IMR-90 (cell line): Measurements from ENCODE around the gene MYEF2. TPM values are rescaled to one million over a fixed set of nuclear protein-coding genes. Genes with fewer than 3 reads are reported as not detected.

Source experiments
- ATAC-seq: fragments of 200-7000 bp; cut with Tn5 transposase; 2 replicates; pipeline ENCODE4 v1.9.1; 2020; ENCODE audit warnings: low read depth, mild to moderate bottlenecking, moderate library complexity
- BruUV-seq: library from RNA; stranded (reverse); fragments of 400-500 nt; replicated peaks from 2 replicates; lab custom pipeline; 2021; lab: Mats Ljungman, UMichigan
- CTCF ChIA-PET: fragments of 300-600 bp; formaldehyde crosslinking; extraction: SDS; loops from one replicate; lab custom pipeline; 2021; ENCODE audit warnings: antibody characterized with exemption; lab: Yijun Ruan, JAX
- POLR2A ChIA-PET: fragments of 300-600 bp; sonication (Branson Sonifier 250); formaldehyde crosslinking; loops from one replicate; lab custom pipeline; 2022; ENCODE audit warnings: antibody characterized with exemption; ENCODE audit not compliant: unreplicated experiment; lab: Charles Lee
- DNase-seq: peaks from one replicate; pipeline ENCODE4 v3.0.0; 2013
- H2AFZ ChIP-seq: replicated peaks from 2 replicates; pipeline ENCODE3; 2013; ENCODE audit warnings: low read length, mild to moderate bottlenecking; ENCODE audit not compliant: poor library complexity
- H2AK5ac ChIP-seq: 2 replicates; pipeline ENCODE4 v1.6.1; 2013; ENCODE audit warnings: low read depth, low read length, inconsistent platforms
- H2AK9ac ChIP-seq: replicated peaks from 2 replicates; pipeline ENCODE3; 2013; ENCODE audit warnings: mild to moderate bottlenecking, low read depth, low read length, moderate library complexity; ENCODE audit not compliant: poor library complexity
- H2BK120ac ChIP-seq: 2 replicates; pipeline ENCODE4 v1.6.1; 2013; ENCODE audit warnings: low read depth, low read length, inconsistent platforms
- H2BK15ac ChIP-seq: 3 replicates; pipeline ENCODE4 v1.6.1; 2013; ENCODE audit warnings: low read depth, low read length, inconsistent platforms
- H2BK20ac ChIP-seq: 2 replicates; pipeline ENCODE4 v1.6.1; 2013; ENCODE audit warnings: low read depth, mild to moderate bottlenecking, inconsistent platforms, low read length, moderate library complexity
- H2BK5ac ChIP-seq: 2 replicates; pipeline ENCODE4 v1.6.1; 2013; ENCODE audit warnings: mild to moderate bottlenecking, low read depth, low read length, inconsistent platforms; ENCODE audit not compliant: poor library complexity, severe bottlenecking
- H3K14ac ChIP-seq: replicated peaks from 2 replicates; pipeline ENCODE4 v1.6.1; 2013; ENCODE audit warnings: low read depth, low read length, inconsistent platforms
- H3K18ac ChIP-seq: 2 replicates; pipeline ENCODE4 v1.6.1; 2013; ENCODE audit warnings: low read depth, low read length, control low read depth
- H3K23ac ChIP-seq: 2 replicates; pipeline ENCODE4 v1.6.1; 2013; ENCODE audit warnings: low read depth, low read length, inconsistent platforms
- H3K27ac ChIP-seq: 2 replicates; pipeline ENCODE4 v1.5.1; 2013; ENCODE audit warnings: mild to moderate bottlenecking, control low read depth, low read length; ENCODE audit not compliant: insufficient read depth
- H3K27me3 ChIP-seq: 2 replicates; pipeline ENCODE4 v1.6.1; 2013; ENCODE audit warnings: low read length; ENCODE audit not compliant: control insufficient read depth, insufficient read depth
- H3K36me3 ChIP-seq: 2 replicates; pipeline ENCODE4 v1.6.1; 2013; ENCODE audit warnings: low read length, mixed read lengths; ENCODE audit not compliant: control insufficient read depth, insufficient read depth
- H3K4ac ChIP-seq: 2 replicates; pipeline ENCODE4 v1.6.1; 2013; ENCODE audit warnings: low read depth, low read length, inconsistent platforms
- H3K4me1 ChIP-seq: 2 replicates; pipeline ENCODE4 v1.6.1; 2013; ENCODE audit warnings: low read length, mixed read lengths; ENCODE audit not compliant: control insufficient read depth, insufficient read depth
- H3K4me2 ChIP-seq: 2 replicates; pipeline ENCODE4 v1.6.1; 2013; ENCODE audit warnings: low read depth, mild to moderate bottlenecking, control low read depth, low read length, moderate library complexity
- H3K4me3 ChIP-seq: 2 replicates; pipeline ENCODE4 v1.5.1; 2013; ENCODE audit warnings: low read depth, mild to moderate bottlenecking, control low read depth, low read length, moderate library complexity; ENCODE audit not compliant: insufficient read depth
- H3K56ac ChIP-seq: 2 replicates; pipeline ENCODE4 v1.6.1; 2013; ENCODE audit warnings: low read length, inconsistent platforms; ENCODE audit not compliant: insufficient read depth; ENCODE audit errors: extremely low read depth
- H3K79me1 ChIP-seq, 2 experiments: 2 replicates each; pipeline ENCODE4 v1.6.1; 2013; ENCODE audit warnings: low read length in 2 of 2, inconsistent platforms in 1 of 2, low read depth in 1 of 2
- H3K9ac ChIP-seq: 2 replicates; pipeline ENCODE4 v1.6.1; 2013; ENCODE audit warnings: low read depth, low read length, control low read depth
- H3K9me1 ChIP-seq: 2 replicates; pipeline ENCODE4 v1.6.1; 2013; ENCODE audit warnings: low read length, inconsistent platforms; ENCODE audit not compliant: insufficient read depth
- H3K9me3 ChIP-seq: 2 replicates; pipeline ENCODE4 v1.6.1; 2013; ENCODE audit warnings: low read length; ENCODE audit not compliant: control insufficient read depth, insufficient read depth
- H4K20me1 ChIP-seq: 2 replicates; pipeline ENCODE4 v1.6.1; 2013; ENCODE audit warnings: low read length, inconsistent platforms; ENCODE audit not compliant: insufficient read depth
- H4K5ac ChIP-seq: 2 replicates; pipeline ENCODE4 v1.6.1; 2013; ENCODE audit warnings: mild to moderate bottlenecking, low read depth, low read length, control low read depth
- H4K8ac ChIP-seq, 2 experiments: 2 replicates each; pipeline ENCODE4 v1.6.1; 2013; ENCODE audit warnings: low read depth in 2 of 2, low read length in 2 of 2, control low read depth in 1 of 2, inconsistent platforms in 1 of 2
- H4K91ac ChIP-seq: 2 replicates; pipeline ENCODE4 v1.6.1; 2013; ENCODE audit warnings: low read depth, low read length, inconsistent platforms; ENCODE audit not compliant: insufficient read depth
- BHLHE40 ChIP-seq: fragments of 150-350 bp; IDR thresholded peaks from 2 replicates; pipeline ENCODE4 v1.6.1; 2016; ENCODE audit warnings: mild to moderate bottlenecking, low read depth, low read length
- CEBPB ChIP-seq: IDR thresholded peaks from 2 replicates; pipeline ENCODE4 v1.6.1; 2012; ENCODE audit warnings: low read depth, low read length, improper control_type of control experiment
- CHD1 ChIP-seq: IDR thresholded peaks from 2 replicates; pipeline ENCODE4 v1.6.1; 2012; ENCODE audit warnings: low read depth, low read length, improper control_type of control experiment
- ELK1 ChIP-seq: fragments of 150-350 bp; IDR thresholded peaks from 2 replicates; pipeline ENCODE4 v1.6.1; 2016; ENCODE audit warnings: low read depth, mild to moderate bottlenecking, low read length, moderate library complexity, borderline replicate concordance
- FOS ChIP-seq: fragments of 150-350 bp; IDR thresholded peaks from 2 replicates; pipeline ENCODE4 v1.6.1; 2016; ENCODE audit warnings: low read depth, low read length
- MAFK ChIP-seq: IDR thresholded peaks from 2 replicates; pipeline ENCODE4 v1.6.1; 2012; ENCODE audit warnings: low read depth, low read length, improper control_type of control experiment
- MAZ ChIP-seq: IDR thresholded peaks from 2 replicates; pipeline ENCODE4 v1.6.1; 2012; ENCODE audit warnings: low read depth, mild to moderate bottlenecking, low read length, improper control_type of control experiment, moderate library complexity, borderline replicate concordance
- MXI1 ChIP-seq: IDR thresholded peaks from 2 replicates; pipeline ENCODE4 v1.6.1; 2012; ENCODE audit warnings: low read depth, mild to moderate bottlenecking, low read length, moderate library complexity, borderline replicate concordance
- NFE2L2 ChIP-seq: fragments of 150-350 bp; IDR thresholded peaks from 2 replicates; pipeline ENCODE4 v1.6.1; 2016; ENCODE audit warnings: low read depth, mild to moderate bottlenecking, low read length
- POLR2A ChIP-seq: IDR thresholded peaks from 2 replicates; pipeline ENCODE4 v1.6.1; 2012; ENCODE audit warnings: mild to moderate bottlenecking, low read depth, low read length
- RAD21 ChIP-seq: IDR thresholded peaks from 2 replicates; pipeline ENCODE4 v1.6.1; 2012; ENCODE audit warnings: low read length, improper control_type of control experiment
- RCOR1 ChIP-seq: IDR thresholded peaks from 2 replicates; pipeline ENCODE4 v1.6.1; 2012; ENCODE audit warnings: mild to moderate bottlenecking, low read length, improper control_type of control experiment; ENCODE audit not compliant: insufficient replicate concordance
- RFX5 ChIP-seq: IDR thresholded peaks from 2 replicates; pipeline ENCODE4 v1.8.0; 2012; ENCODE audit warnings: low read depth, mild to moderate bottlenecking, low read length, moderate library complexity
- SMC3 ChIP-seq: fragments of 150-350 bp; IDR thresholded peaks from 2 replicates; pipeline ENCODE4 v1.6.1; 2016; ENCODE audit warnings: low read depth, mild to moderate bottlenecking, antibody characterized with exemption, low read length, moderate library complexity
- USF2 ChIP-seq: fragments of 150-350 bp; IDR thresholded peaks from 2 replicates; pipeline ENCODE4 v1.6.1; 2017; ENCODE audit warnings: mild to moderate bottlenecking, antibody characterized with exemption, low read length, low read depth
- WGBS, 2 experiments: methylation state at CpG; one replicate each; pipeline versions ENCODE4 v1.1.5 to v1.1.7; 2013; ENCODE audit warnings: missing lambda C conversion rate in 2 of 2; ENCODE audit not compliant: insufficient read length in 1 of 2; ENCODE audit errors: extremely low coverage in 2 of 2; 5-methylcytosine and 5-hydroxymethylcytosine counted together
- dilution Hi-C: fragments of 300-500 bp; cut with HindIII; formaldehyde crosslinking; loops from one replicate; pipeline ENCODE4 v1.14.3; 2018; ENCODE audit warnings: low sequenced_read_pairs; ENCODE audit not compliant: unreplicated experiment
- in situ Hi-C: fragments of 300-500 bp; cut with MboI; formaldehyde crosslinking; loops from 3 replicates; pipeline ENCODE4 v1.14.3; 2019; ENCODE audit warnings: low sequenced_read_pairs, inconsistent platforms, mixed read lengths
- intact Hi-C: fragments of 100-400 bp; cut with micrococcal nuclease; formaldehyde crosslinking; loops from 2 replicates; pipeline ENCODE4 v1.10.0; 2022
- polyA plus RNA-seq, 3 experiments: library from polyadenylated mRNA; depleted of rRNA; stranded (reverse); fragments of >200 nt; gene quantifications; 2 replicates each; pipeline ENCODE4 v1.2.3, GENCODE V29; 2012; ENCODE audit warnings: low replicate concordance in 1 of 3
- total RNA-seq: library from RNA; depleted of rRNA; stranded (reverse); fragments of >200 nt; gene quantifications from 2 replicates; pipeline ENCODE4 v1.2.3, GENCODE V29; 2012
- TF ChIP-seq, protein P1 (sequence below): conservative IDR thresholded peaks from 2 replicates; pipeline ENCODE4 v1.5.1; 2012; ENCODE audit warnings: mild to moderate bottlenecking, low read depth, low read length, improper control_type of control experiment

MYEF2 gene
- total and polyA plus RNA-seq, 2 of the 4 experiments (the other 2 are of a cell fraction), result 4.5 to 5.8 TPM

- Histone ChIP-seq H4K91ac (no peak overlapping the region), H3K36me3 (no peaks in the 10 kb centered on the region), H3K27ac (no peak overlapping the region), H2AFZ (no peak overlapping the region), H3K9me1 (no peaks in the 10 kb centered on the region), H3K4me2 (no peak overlapping the region), H2BK15ac (no peak overlapping the region), H3K18ac (no peak overlapping the region), H3K9ac (no peak overlapping the region), H4K5ac (no peak overlapping the region), H3K23ac (no peak overlapping the region), H2BK5ac (no peak overlapping the region), H3K79me1 (peaks cover 15 to 17% of the 10 kb centered on the region in 2 experiments), H2BK20ac (no peak overlapping the region), H3K14ac (no peak overlapping the region), H2AK5ac (no peak overlapping the region), H3K4me3 (no peak overlapping the region), H3K4me1 (no peaks in the 10 kb centered on the region; the same call in 1 of the 2 replicates), H3K56ac (no peak overlapping the region), H2BK120ac (no peak overlapping the region), H3K4ac (no peak overlapping the region), H3K9me3 (no peaks in the 10 kb centered on the region), H3K27me3 (0 out of 2 replicates have a peak, but pooled peaks cover under 1% of the 10 kb centered on the region), H4K20me1 (no peaks in the 10 kb centered on the region), H4K8ac (no peak overlapping the region), H2AK9ac (no peak overlapping the region)
- WGBS, 2 experiments, result no CpG with 5 or more reads among the region's 4 CpGs
- no TSS peak for BruUV-seq
- dilution Hi-C loops, result no loop called here
- DNase-seq (peak; percentile 38), ATAC-seq (no peak)
- CTCF ChIA-PET, result no interaction called here
- POLR2A ChIA-PET, result no interaction called here
- intact Hi-C loops, result no loop called here
- TF ChIP-seq CHD1 (no peak), MXI1 (no peak), POLR2A (no peak), ELK1 (no peak), RAD21 (no peak), SMC3 (no peak), BHLHE40 (no peak), NFE2L2 (no peak), MAZ (no peak), FOS (no peak), USF2 (no peak), CEBPB (no peak), RFX5 (no peak), RCOR1 (no peak), MAFK (no peak)
- TF ChIP-seq, protein P1, sequence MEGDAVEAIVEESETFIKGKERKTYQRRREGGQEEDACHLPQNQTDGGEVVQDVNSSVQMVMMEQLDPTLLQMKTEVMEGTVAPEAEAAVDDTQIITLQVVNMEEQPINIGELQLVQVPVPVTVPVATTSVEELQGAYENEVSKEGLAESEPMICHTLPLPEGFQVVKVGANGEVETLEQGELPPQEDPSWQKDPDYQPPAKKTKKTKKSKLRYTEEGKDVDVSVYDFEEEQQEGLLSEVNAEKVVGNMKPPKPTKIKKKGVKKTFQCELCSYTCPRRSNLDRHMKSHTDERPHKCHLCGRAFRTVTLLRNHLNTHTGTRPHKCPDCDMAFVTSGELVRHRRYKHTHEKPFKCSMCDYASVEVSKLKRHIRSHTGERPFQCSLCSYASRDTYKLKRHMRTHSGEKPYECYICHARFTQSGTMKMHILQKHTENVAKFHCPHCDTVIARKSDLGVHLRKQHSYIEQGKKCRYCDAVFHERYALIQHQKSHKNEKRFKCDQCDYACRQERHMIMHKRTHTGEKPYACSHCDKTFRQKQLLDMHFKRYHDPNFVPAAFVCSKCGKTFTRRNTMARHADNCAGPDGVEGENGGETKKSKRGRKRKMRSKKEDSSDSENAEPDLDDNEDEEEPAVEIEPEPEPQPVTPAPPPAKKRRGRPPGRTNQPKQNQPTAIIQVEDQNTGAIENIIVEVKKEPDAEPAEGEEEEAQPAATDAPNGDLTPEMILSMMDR, result no peak
- in situ Hi-C loops, result no loop called here
These were observed 2.0 kb downstream of the MYEF2 start for GRCh38 chr15:48176112-48176511.
